GM12865 (cell line): ENCODE data around the gene TOP2B.

Experiments used
- DNase-seq: peaks from one replicate; pipeline ENCODE4 v3.0.0; 2010; ENCODE audit warnings: low read depth
- H3K4me3 ChIP-seq: 2 replicates; pipeline ENCODE4 v1.5.1; 2011; ENCODE audit warnings: mild to moderate bottlenecking, low read depth, low read length, control low read depth
- TF ChIP-seq, protein P1 (sequence below): IDR thresholded peaks from 2 replicates; pipeline ENCODE4 v1.5.1; 2011; ENCODE audit warnings: low read length, control low read depth, low read depth, inconsistent platforms; ENCODE audit not compliant: insufficient read depth; ENCODE audit errors: missing control alignments

The TOP2B gene

GRCh38 chr3:25587094-25587493 lies 77.6 kb downstream of the TOP2B start:
- no peak overlapping the region for H3K4me3 ChIP-seq
- TF ChIP-seq, protein P1, sequence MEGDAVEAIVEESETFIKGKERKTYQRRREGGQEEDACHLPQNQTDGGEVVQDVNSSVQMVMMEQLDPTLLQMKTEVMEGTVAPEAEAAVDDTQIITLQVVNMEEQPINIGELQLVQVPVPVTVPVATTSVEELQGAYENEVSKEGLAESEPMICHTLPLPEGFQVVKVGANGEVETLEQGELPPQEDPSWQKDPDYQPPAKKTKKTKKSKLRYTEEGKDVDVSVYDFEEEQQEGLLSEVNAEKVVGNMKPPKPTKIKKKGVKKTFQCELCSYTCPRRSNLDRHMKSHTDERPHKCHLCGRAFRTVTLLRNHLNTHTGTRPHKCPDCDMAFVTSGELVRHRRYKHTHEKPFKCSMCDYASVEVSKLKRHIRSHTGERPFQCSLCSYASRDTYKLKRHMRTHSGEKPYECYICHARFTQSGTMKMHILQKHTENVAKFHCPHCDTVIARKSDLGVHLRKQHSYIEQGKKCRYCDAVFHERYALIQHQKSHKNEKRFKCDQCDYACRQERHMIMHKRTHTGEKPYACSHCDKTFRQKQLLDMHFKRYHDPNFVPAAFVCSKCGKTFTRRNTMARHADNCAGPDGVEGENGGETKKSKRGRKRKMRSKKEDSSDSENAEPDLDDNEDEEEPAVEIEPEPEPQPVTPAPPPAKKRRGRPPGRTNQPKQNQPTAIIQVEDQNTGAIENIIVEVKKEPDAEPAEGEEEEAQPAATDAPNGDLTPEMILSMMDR: no peak
- DNase-seq: no peak

DNA sequence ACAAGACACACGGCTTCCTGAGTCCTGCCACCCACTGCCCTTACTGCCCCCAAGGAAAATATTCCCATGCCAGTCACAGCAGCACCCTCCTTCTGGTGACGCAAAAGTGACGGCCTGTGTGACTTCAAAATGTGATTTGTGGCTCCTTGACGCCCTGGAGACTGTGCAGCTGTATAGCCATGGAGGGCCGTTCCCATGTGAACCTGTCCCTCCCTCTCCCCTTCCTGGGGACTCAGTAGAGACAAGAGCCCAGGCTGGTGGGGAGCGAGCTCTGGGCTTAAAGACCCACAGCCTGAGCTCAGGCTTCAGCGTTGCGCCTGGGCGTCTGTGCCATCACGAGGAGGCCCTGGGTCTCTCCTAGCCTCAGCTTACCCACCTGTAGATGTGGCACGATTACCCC lies 78.2 kb downstream of the TOP2B start:
- TF ChIP-seq, protein P1: no peak
- no peak for DNase-seq
- H3K4me3 ChIP-seq: no peak overlapping the region

- TF ChIP-seq, protein P1: no peak
- no peak for DNase-seq
These were observed 78.6 kb downstream of the TOP2B start for GRCh38 chr3:25586167-25586505.

GRCh38 chr3:25585361-25586166 lies 79.1 kb downstream of the TOP2B start:
- H3K4me3 ChIP-seq: no peak overlapping the region
- TF ChIP-seq, protein P1: no peak
- no peak for DNase-seq

More at GRCh38 chr3:25586167-25586505, 78.6 kb downstream of the TOP2B start:
- no peak overlapping the region for H3K4me3 ChIP-seq

DNA sequence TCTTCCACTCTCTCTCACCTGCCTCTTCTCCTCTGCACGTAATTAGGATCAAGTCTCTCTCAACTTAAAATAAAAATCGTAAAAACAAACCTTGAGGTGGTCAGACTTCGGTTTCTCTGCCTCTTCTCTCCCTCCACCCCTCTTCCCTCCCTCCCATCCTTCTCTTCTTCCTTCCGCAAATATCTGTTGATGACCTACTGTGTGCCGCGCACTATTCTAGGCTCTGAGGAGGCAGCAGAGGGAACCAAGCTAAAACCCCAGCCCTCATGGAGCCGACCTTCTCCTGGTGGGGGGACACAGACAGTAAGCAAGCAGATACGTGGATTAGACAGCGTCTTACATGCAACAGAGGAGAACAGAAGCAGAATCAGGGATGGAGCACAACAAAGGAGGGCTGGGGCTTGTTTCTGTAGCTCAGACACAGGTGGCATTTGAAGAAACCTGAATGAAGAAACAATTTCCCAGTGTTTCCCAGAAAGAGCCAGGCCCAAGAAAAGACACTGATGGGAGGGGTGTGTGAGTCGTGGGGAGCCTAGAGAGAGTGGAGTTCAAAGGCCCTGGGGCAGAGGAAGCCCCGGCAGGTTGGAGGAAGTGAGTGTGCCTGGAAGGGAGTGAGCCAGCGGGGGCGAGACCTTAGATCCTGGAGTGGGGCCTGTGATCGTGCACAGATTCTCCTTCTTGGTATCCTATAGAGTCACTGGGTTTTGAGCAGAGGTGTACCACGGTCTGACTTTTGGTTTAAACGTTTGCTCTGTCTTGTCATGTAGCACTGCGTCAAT lies 80.5 kb downstream of the TOP2B start:
- TF ChIP-seq, protein P1: no peak
- H3K4me3 ChIP-seq: no peak overlapping the region
- no peak for DNase-seq

DNA sequence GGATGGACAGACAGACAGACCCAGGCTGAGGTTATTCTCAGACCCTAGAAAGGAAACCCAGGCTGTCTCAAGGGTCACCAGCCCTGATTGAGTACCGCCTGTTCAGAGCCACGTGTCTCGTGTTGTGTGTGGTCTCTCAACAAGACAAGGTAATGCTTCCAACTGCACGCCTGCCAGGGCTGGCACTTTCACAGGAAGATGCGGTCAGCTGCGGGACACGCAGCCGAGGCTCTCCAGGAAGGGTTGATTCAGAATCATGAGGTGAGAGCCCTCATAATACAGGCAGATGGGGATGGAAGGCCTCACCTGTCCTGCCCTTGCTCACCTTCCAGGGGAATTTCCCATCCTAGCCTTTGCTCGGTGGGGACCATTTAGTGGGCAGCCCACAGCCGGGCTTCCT lies 81.4 kb downstream of the TOP2B start:
- TF ChIP-seq, protein P1: no peak
- H3K4me3 ChIP-seq: no peak overlapping the region
- DNase-seq: no peak

DNA sequence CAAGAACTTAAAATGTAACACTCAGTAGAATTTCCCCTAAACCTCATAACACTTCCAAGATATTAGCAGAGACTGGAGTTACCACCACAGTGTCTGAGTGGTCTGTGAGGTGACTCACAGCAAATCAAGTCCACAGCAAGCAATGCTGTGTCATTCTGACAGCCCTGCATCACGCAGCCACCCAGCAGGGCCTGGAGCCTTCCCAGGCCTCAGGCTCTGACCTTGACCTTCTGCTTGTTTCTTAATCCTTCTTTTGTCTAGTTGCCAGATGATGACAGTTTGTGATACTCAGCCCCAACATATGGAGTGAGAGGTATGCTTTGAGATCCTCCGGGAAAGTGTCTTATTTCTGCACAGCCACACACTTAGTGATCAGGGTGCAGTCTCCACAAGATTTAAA lies 82.5 kb downstream of the TOP2B start:
- DNase-seq: no peak
- H3K4me3 ChIP-seq: no peak overlapping the region
- TF ChIP-seq, protein P1: no peak
